H1 (cell line): ENCODE results near the gene DSCAM. TPM values are rescaled to one million over a fixed set of nuclear protein-coding genes. Genes with fewer than 3 reads are reported as not detected.

Source experiments
- POLR2AphosphoS5 ChIP-seq: IDR thresholded peaks from 2 replicates; pipeline ENCODE4 v1.6.1; 2011; ENCODE audit warnings: low read depth, low read length
- polyA plus RNA-seq, 7 experiments: library from polyadenylated mRNA; depleted of rRNA in 3 of 7; stranded (reverse) in 5 of 7; unstranded in 2 of 7; fragments of >200 nt in 5 of 7; fragments of 200-250 nt in 2 of 7; gene quantifications; 1 replicate in 5 of 7; 2 replicates in 1 of 7; 4 replicates in 1 of 7; pipeline versions ENCODE4 v1.2.1 to v1.2.3, GENCODE V29; 2011 to 2013; ENCODE audit warnings: missing spikeins in 2 of 7, mixed read lengths in 2 of 7
- total RNA-seq: library from RNA; stranded (reverse); fragmentation: NEBNext Ultra II Directional; extraction: Animal tissue kit (Norgen Biotek cat#: 25700); gene quantifications from 2 replicates; pipeline ENCODE4 v1.2.1, GENCODE V29; 2021
- TF ChIP-seq, protein P1 (sequence below): IDR thresholded peaks from 2 replicates; pipeline ENCODE4 v1.6.1; 2011; ENCODE audit warnings: low read depth, mild to moderate bottlenecking, low read length; ENCODE audit not compliant: insufficient read depth

Gene DSCAM
- total and polyA plus RNA-seq, 2 of the 8 experiments (the other 6 are each of a cell fraction or from before 2014, with no cell fraction given), result 0.02 to 0.15 TPM

- TF ChIP-seq, protein P1, sequence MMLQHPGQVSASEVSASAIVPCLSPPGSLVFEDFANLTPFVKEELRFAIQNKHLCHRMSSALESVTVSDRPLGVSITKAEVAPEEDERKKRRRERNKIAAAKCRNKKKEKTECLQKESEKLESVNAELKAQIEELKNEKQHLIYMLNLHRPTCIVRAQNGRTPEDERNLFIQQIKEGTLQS, result no peak
- TF ChIP-seq POLR2AphosphoS5, result no peak
Observed at GRCh38 chr21:40049931-40050290, 797.0 kb downstream of the DSCAM start (continued).
